GM12892 (cell line): Measurements from ENCODE around the gene PRSS27.
"Not testable (repeated sequence)": the region's sequence is repeated elsewhere in the genome, so short reads cannot be mapped to it uniquely, and the experiment has no call there.

ENCODE experiments used
- POLR2A ChIP-seq: IDR thresholded peaks from 2 replicates; pipeline ENCODE4 v1.6.1; 2011; ENCODE audit warnings: low read depth, low read length, control low read depth
- POLR2AphosphoS5 ChIP-seq: IDR thresholded peaks from 2 replicates; pipeline ENCODE4 v1.6.1; 2011; ENCODE audit warnings: low read depth, low read length, control low read depth
- TAF1 ChIP-seq: IDR thresholded peaks from 2 replicates; pipeline ENCODE4 v1.6.1; 2011; ENCODE audit warnings: low read depth, mild to moderate bottlenecking, control low read depth, low read length, borderline replicate concordance

DNA sequence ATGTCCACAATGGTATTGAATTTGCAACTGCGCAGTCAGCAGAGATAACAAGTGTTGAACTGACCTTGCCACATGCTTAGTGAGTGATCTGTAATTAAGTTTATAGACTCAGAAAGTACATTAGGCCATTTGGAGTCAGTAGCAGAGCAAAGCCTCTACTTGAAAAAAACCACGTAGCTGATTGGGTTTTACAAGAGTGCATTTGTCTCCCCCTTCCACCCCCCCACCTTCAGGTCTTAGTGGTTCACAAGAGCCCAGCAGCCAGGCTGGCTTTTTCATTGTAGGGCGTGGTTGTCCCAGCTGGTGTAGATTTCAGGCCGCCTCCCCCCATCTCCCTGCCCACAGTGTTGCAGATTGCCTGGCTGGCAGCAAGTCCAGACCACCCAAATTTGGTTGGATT lies 40.1 kb downstream of the PRSS27 start:
- TF ChIP-seq POLR2A, TAF1, POLR2AphosphoS5: not testable (repeated sequence)
